Stimulated activated naive CD4-positive, alpha-beta T cell (primary cell): Measurements from ENCODE around the gene CLPTM1.
A peak's percentile ranks its signal among the peaks of the same experiment; 100 is the strongest.
"Not testable (repeated sequence)": the region's sequence is repeated elsewhere in the genome, so short reads cannot be mapped to it uniquely, and the experiment has no call there.

Source experiments
- DNase-seq, 6 experiments: peaks; one replicate each; lab custom pipeline; 2025; lab: John Stamatoyannopoulos, UW

Gene CLPTM1

DNA sequence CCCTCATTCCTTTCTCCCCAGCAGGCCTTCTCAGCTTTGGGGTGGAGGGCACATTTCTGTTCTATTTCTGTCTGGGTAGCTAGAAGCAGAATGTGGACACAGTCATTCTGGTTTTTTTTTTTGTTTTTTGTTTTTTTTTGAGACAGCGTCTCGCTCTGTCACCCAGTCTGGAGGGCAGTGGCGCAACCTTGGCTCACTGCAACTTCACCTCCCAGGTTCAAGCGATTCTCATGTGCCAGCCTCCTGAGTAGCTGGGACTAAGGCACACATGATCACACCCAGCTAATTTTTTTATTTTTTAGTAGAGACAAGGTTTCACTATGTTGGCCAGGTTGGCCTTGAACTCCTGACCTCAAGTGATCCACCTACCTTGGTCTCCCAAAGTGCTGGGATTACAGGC, 20.3 kb downstream of the CLPTM1 start:
- DNase-seq: no peak

DNA sequence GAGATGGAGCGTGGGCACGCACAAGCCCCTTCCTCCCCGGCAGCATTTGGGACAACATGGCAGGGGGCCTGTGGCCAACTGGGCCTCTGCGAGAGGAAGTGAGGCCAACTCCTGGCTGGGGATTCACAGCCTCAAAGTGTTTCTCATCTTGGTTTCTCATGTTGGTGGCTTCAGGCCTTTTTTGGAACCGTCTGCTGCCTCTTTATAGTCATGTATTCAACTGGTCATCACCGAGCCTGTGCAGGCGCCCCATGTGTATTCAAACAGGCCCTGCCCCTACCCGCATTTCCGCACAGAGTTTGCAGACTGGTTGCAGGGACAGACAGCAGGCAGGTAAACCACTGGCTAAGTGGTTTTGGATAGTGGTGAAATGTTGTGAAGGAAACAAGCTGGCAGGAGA, 28.8 kb downstream of the CLPTM1 start:
- DNase-seq: no peak

DNA sequence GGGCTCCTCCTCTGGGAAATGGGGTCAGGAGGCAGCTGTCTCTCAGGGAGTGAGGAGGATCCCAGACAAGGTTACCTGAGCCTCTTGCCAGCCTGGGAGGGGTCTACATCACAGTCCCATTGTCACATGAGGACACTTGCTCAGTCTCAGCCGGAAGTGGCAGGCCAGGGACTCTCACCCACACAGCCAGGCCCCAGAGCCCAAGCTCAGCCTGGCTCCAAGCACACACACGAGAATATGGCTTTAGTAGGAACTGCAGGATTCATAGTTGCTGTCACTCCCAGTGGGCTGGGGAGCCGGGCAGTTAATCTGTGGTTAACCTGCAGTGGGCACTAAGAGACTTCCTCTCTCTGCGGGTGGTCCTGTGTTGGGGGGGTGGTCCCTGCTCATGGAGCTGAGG, 30.3 kb downstream of the CLPTM1 start:
- DNase-seq: no peak

DNA sequence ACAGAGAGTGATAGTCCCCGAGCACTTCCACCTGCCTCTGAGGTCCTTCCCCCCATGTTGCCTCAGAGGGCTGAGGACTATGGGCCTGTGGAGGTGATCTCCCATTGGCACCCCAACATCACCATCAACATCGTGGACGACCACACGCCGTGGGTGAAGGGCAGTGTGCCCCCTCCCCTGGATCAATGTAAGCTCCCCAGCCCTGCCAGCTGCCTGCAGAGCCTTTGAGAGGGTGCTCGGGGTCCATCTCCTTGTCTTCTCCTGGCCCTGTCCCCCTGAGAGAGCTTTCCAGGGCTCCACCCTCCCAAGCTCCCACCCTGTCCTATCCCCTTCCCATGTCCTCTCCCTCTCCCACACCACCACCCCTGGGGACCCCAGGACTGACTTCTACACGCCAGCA, 31.2 kb downstream of the CLPTM1 start:
- DNase-seq: no peak

DNA sequence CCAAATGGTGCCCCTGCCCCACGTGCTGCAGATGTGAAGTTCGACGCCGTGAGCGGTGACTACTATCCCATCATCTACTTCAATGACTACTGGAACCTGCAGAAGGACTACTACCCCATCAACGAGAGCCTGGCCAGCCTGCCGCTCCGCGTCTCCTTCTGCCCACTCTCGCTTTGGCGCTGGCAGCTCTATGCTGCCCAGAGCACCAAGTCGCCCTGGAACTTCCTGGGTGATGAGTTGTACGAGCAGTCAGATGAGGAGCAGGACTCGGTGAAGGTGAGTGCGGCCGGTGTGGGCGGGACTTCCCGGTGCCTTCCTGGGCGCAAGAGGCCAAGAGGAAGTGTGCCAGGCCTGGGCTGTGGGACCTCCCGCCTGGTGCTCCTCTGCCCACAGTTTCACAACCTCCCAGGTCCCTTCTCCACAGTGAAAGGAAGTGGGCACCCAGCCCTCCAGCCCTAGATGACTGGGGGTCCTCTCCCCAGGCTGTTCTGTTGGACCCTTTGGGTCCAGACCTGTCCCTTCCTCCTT, 32.0 kb downstream of the CLPTM1 start:
- no peak for DNase-seq

DNA sequence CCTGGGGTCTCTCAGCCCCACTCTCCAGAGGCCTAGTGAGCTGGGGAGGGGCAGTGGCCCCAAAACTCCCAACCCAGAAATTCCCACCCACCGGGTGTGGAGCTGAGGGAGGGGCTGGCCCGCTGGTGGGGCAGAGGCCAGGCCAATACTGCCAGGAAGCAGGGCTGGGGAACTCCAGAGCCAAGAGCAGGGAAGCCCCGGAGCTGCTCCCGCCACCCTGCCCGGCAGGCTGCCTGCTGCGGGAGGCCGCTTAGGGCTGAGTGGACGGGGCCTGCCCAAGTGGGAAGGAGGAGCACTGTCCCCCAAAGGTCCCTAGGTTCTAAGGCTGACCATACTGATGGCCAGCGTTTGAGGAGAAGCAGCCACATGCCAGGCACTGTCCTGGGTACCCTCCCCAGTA, 33.1 kb downstream of the CLPTM1 start:
- no peak for DNase-seq

DNA sequence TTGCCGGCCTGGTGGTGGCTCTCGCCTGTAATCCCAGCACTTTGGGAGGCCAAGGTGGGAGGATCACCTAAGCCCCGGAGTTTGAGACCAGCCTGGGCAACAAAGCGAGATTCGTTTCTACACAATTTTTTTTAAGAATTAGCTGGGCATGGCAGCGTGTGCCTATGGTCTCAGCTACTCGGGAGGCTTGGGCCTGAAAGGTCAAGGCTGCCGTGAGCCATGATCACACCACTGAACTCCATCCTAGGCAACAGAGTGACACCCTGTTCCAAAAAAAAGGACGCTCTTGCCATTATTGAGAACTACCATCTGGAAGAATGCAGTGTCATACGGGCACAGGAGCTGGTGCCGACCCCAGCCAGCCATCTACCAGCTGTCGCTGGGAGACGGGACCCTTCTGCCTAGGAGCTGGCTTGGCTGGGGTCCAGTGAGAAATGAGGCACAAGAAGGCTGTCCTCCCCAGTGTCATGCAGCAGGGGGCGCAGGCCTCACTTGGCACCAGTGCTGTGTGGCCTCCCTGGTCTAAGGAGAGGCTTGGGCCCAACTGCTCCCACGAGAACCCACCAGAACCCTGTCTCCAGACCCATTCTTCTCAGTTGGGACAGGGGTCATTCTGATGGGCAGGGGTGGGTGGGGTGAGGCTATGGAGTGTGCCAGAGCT, 33.8 kb downstream of the CLPTM1 start:
- DNase-seq: peak; percentile 24 to 60 (median 48)

DNA sequence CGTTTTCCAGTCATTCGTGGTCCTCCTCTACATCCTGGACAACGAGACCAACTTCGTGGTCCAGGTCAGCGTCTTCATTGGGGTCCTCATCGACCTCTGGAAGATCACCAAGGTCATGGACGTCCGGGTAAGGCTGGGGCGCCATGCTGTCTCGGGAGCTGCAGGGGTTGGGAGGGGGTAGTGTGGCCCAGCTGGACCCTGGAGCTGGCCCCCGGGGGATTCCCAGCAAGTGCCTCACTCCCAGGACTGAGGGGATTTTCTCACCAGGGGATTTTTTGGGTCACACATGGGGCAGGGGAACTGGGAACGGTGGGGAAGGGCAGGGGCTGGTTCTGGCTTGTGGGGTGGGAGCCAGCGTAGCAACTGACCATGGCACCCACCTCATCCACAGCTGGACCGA, 35.3 kb downstream of the CLPTM1 start:
- DNase-seq: no peak

DNA sequence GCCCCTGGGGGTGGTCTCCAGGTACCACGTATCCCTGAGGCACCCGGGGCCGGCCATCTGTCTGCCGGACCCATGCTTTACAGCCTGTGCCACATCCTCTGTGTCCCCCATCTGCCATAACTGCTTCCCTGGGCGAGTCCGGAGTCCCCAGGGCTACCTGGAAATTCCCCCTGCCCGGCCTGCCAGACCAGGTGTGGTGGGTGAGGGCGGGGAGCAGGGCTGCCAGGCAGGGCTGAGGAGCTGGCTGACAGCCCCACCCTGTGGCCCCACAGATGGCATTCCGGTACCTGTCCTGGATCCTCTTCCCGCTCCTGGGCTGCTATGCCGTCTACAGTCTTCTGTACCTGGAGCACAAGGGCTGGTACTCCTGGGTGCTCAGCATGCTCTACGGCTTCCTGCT, 35.8 kb downstream of the CLPTM1 start:
- DNase-seq: no peak

DNA sequence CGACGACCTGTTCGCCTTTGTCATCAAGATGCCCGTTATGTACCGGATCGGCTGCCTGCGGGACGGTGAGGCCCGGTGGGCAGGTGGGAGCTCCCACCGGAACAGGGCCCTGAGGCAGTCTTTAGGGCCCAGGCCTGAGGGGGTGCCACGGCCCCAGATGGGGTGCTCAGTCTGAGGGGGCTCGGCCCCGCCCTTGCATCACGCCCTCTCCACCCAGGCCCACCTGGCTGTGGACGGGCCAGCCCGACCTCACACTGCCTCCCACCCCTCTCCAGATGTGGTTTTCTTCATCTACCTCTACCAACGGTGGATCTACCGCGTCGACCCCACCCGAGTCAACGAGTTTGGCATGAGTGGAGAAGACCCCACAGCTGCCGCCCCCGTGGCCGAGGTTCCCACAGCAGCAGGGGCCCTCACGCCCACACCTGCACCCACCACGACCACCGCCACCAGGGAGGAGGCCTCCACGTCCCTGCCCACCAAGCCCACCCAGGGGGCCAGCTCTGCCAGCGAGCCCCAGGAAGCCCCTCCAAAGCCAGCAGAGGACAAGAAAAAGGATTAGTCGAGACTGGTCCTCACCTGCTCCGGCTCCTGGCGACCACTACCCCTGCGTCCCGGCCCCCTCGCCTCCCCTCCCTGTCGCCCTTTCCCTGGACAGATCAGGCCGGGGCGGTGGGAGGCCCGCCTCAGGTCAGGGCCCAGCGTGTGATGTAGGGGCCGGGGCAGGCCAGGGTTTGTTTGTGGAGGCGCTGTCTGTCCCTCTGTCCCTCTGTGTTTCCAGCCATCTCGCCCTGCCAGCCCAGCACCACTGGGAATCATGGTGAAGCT, 37.4 kb downstream of the CLPTM1 start:
- no peak for DNase-seq

DNA sequence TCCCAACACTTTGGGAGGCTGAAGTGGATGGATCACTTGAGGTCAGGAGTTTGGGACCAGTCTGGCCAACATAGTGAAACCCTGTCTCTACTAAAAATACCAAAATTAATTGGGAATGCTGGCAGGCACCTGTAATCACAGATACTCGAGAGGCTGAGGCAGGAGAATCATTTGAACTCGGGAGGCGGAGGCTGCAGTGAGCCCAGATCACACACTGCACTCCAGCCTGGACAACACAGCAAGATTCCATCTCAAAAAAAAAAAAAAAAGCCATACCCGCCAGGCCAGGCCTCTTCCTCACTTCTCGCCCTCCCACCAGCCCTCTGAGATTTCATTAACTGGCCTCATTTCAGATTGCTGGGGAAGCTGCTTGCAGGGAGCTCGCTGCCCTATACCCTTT, 38.3 kb downstream of the CLPTM1 start:
- DNase-seq: no peak

DNA sequence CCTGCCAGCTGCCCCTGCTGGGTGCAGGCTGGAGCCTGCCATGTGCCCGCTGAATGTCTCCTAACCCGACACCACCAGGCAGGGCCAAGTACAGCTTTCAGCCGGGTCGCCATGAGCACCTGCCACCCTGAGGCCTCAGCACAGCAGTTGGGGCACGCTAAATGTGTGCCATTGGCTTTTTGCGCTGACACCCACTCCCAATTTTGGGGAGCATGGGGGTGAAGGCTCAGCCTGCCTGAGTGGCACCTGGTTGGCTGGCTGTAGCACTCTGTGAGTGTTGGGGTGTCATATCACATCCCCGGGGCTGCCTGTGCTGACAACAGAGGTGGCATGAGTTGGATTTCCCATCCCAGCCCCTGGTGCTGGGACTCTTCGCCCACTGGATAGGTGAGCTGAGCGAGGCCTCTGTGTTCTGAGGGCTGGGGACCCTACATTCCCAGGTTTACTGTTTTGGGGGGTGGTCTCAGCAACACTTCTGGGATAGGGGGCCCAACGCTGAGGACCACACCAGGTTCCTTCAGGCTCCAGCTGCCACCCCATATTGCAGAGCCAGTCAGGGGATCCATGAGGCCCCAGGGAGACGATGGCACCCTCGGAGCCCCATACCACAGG, 38.9 kb downstream of the CLPTM1 start:
- no peak for DNase-seq

DNA sequence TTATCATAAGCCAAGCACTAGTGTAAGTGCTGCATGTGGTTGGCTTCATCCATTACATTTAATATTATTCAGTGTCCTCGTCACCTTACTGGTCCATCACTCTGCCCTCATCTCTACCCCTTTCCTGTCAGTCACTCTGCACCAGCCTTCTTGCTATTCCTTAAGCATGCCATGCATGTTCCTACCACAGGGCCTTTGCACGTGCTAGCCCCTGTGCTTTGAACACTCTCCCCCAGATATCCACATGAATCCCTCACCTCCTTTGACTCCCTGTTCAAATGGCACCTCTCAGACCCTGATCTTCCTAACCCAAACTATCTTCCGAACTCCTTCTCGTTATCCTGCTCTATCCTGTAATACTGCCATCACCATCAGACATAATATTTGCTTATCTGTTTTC, 42.8 kb downstream of the CLPTM1 start:
- no peak for DNase-seq

DNA sequence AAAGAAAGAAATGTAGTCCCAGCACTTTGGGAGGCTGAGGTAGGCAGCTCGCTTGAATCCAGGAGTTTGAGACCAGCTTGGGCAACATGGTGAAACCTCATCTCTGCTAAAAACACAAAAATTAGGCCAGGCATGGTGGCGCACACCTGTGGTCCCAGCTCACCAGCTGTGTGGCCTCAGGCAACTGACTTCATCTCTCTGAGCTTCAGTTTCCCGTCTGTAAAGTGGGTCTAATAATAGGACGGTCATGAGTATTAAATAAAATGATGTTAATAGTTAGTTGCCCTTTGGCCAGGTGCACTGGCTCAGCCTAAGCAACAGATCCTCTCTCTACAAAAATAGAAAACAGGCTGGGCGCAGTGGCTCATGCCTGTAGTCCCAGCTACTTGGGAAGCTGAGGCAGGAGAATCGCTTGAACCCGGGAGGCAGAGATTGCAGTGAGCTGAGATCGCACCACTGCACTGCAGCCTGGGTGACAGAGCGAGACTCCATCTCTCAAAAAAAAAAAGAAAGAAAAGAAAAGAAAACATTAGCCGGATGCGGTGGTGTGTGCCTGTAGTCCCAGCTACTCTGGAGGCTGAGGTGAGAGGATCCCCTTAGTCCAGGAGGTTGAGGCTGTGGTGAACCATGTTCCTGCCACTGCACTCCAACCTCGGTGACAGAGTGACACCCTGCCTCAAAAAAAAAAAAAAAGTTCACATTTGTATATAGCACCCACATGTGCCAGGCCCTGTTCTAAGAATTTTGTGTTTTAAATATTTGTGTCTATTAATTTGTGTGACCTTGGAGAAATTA, 44.1 kb downstream of the CLPTM1 start:
- not testable (repeated sequence) for DNase-seq

DNA sequence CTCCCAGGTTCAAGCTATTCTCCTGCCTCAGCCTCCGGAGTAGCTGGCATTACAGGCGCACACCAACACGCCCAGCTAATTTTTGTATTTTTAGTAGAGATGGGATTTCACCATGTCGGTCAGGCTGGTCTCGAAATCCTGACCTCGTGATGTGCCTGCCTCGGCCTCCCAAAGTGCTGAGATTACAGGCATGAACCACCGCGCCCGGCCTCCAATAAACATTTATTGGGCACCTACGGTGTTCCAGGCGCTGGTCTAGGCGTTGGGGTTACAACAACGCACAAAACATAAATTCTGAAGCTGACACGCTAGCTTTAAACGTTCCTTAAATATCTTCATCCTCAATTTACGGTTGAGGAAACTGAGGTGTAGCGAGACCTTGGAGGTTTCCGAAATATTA, 45.5 kb downstream of the CLPTM1 start:
- not testable (repeated sequence) for DNase-seq

DNA sequence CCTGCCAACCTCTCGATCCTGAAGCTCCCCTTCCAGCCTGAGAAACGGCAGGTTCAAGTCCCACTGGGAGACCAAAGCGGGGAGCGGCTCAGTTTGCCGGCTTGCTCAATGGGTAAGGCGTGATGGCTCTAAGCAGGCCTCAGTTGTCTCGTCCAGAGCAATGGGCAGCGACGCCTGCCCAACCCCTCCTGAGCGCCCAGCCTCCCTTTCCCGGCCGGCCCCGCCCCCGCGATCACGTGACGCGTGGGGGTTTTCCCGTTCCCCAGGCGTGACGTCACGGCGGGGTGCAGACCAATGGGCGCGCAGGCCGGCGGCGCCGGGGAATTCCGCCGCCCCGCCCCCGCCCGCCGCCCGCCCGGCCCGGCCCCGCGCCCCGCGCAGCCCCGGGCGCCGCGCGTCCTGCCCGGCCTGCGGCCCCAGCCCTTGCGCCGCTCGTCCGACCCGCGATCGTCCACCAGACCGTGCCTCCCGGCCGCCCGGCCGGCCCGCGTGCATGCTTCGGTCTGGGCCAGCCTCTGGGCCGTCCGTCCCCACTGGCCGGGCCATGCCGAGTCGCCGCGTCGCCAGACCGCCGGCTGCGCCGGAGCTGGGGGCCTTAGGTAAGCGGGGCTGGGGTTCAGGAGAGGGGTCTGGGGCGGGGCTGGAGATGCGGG, 46.0 kb downstream of the CLPTM1 start, which contains the start of gene RELB:
TSS of gene RELB (plus strand) at position 378 of the 653 bp plus-strand sequence. CDS start at position 494, 116 bp downstream.
- DNase-seq: peak; percentile 86 to 94 (median 93)

DNA sequence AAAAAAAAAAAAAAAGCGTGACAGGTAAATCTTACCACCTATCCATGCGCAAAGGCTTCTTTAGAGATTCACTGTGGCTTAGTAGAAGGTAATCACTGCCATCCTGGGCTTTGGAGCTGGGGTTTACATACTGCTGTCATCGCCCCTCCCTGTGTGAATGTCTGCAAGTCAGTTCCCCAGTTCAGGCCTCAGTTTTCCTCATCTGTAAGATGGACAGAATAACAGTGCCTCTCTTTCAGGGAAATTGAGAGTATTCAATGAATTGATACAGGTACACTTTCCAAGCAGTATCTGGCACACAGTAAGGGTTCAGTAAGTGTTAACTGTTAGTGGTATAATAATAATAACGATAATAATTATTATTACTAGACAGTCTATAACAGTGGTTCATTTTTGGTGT, 48.3 kb downstream of the CLPTM1 start:
- no peak for DNase-seq

DNA sequence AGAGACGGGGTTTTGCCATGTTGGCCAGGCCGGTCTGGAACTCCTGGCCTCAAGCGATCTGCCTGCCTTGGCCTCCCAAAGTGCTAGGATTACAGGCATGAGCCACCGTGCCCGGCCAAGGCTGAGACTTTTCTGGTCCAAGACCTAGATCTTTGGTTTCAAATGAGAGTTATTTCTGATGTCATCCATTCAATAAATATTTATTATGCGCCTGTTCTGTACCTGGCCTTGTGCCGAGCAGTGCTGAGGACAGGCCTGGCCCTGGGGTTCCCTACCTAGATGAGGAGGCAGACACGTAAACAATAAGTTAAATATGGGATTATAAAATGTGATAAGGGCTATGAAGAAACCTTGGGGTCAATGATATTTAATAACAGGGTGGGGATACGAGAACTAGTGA, 50.6 kb downstream of the CLPTM1 start:
- no peak for DNase-seq

DNA sequence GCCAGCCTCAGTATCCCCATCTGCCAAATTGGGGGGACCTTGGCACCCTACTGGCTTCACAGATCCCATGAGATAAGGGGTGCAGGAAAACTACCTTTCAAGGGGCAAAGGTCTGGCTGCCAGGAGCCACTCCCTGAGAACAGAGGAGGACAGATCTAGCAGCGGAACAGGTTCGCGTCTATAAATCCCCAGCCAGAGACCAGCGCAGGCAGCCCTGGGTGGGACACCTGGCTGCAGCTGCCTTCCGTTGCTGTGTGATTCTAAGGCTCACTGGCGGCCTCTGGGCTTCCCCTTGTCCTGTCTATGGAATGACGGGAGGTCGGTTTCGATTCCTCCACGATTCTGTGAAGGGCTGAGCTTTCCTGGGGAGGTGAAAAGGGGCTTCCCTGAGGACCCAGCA, 53.4 kb downstream of the CLPTM1 start:
- no peak for DNase-seq

DNA sequence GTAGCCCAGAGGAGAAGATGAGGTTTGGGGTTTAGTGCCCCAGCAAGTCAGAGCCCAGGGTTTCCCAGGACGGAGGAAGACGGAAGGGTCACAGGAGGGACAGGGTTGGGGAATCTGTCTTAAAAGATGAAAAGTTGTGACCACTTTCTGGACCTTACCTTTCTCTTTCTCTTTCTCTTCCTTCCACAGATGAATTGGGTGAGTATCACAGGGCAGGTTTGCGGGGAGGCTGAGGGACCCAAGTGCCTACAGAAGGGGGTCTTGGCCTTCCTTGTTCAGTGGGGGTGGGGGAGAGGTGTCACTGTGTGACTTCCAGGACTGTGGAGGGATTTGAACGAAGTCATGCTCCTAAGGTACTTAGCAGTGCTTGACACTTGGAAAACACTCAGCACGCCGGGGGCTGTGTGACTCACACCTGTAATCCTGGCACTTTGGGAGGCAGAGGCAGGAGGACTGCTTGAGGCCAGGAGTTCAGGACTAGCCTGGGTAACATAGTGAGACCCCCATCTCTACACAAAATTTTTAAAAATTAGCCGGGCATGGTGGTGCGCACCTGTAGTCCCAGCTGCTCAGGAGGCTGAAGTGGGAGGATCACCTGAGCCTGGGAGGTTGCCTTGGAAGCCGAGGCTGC, 54.6 kb downstream of the CLPTM1 start:
- no peak for DNase-seq

DNA sequence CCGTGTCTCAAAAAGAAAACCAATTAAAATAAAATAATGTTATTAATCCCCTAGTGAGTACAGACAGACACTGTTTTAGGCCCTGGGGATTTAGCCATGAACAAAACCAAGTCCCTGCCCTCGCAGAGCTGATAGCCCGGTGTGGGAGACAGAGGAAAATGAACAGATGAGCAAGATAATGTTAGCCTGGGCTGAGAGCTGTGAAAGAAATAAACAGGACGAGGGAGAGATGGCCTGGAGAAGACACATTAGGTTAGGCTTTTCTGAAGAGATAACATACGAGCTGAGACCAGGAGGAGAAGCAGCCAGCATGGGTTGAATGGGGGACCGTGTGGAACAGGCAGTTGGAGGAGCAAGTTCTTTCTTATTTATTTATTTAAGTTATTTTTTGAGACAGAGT, 55.1 kb downstream of the CLPTM1 start:
- DNase-seq: no peak
